Sciatic nerve (tissue), 2 donors: Measurements from ENCODE around the gene PRM1. TPM values are rescaled to one million over a fixed set of nuclear protein-coding genes. Genes with fewer than 3 reads are reported as not detected.

Experiments
- ATAC-seq: fragments of 200-7000 bp; cut with Tn5 transposase; one replicate; pipeline ENCODE4 v1.9.1; 2020; ENCODE audit warnings: mild to moderate bottlenecking, moderate library complexity
- DNase-seq: peaks from one replicate; pipeline ENCODE4 v3.0.0-alpha.2; 2020; ENCODE audit warnings: low spot score
- intact Hi-C: fragments of 100-400 bp; cut with DNase I; formaldehyde crosslinking; loops from one replicate; pipeline ENCODE4 v1.14.2; 2022
- microRNA-seq: library from miRNA; unstranded; fragments of <30 nt; microRNA quantifications from one replicate; pipeline ENCODE4 v1.2.0, GENCODE V29; 2020
- total RNA-seq: library from RNA; stranded (reverse); fragmentation: NEBNext Ultra II Directional; extraction: Animal tissue kit (Norgen Biotek cat#: 25700); gene quantifications from one replicate; pipeline ENCODE4 v1.2.1, GENCODE V29; 2021
- donor health status: DM: no; HTN: no; CAD: no.
- donor health status: DM: no; HTN: no; CAD: no.

The PRM1 gene
- total RNA-seq, 1 donor from 2014 or later, result not detected

DNA sequence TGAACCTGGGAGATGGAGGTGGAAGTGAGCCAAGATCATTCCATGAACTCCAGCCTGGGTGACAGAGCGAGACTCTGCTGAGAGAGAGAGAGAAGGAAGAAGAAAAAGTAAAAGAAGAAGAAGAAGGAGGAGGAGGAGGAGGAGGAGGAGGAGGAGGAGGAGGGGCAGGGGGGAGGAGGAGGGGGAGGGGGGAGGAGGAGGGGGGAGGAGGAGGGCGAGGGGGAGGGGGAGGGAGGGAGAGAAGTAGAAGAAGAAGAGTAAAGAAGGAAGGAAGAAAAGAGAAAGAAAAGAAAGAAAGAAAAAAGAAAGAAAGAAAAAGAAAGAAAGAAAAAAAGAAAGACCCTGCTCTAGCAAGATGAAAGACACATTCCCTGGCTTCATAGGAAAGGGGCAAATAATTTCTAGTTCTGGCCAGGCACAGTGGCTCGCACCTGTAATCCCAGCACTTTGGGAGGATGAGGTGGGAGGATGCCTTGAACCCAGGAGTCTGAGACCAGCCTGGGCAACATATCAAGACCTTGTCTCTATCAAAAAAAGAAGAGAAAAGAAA is 48.8 kb downstream of the PRM1 start:
- intact Hi-C loops, result no loop called here
- ATAC-seq (no peak), DNase-seq (no peak)

DNA sequence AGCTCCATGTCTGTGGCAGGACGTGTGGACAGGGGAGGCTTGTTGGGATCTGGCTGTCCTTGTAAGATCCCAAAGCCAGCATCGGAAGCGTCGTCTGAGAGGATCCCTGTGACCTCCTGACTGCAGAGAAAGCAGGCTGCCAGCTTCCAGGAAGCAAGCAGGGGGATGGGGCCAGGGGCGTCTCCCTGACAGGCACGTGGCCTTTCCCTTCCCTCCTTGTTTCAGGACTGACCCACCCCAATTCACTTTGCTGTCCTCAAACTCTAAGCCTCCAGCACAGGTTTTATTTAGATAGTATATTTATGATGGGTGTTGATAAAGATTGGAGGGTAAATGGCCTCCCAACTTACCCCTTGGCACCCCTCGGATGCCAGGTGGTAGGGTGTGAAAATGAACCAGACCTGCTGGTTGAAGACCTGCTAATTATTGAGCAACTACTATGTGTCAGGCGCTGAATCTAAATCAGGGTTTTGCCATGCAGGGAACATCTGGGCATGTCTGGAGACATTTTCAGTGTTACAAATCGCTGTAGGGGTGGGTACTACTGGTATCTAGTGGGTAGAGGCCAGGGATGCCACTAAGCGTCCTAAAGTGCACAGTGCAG is 49.7 kb downstream of the PRM1 start:
- ATAC-seq (no peak), DNase-seq (no peak)

More for the DNA sequence above, 49.7 kb downstream of the PRM1 start:
- intact Hi-C loops, result no loop called here

Small RNA genes lying within 50 kb of the gene (microRNA-seq; reads per million reads assigned to microRNA genes)
- gene MIR548H2, result not detected

Other genes starting within 250 kb of the PRM1 start
- gene SOCS1, start 25.1 kb downstream of the PRM1 start, total RNA-seq, result 4.3 TPM
- gene TNP2, start 12.0 kb downstream of the PRM1 start, total RNA-seq, result not detected
- gene PRM3, start 7.7 kb downstream of the PRM1 start, total RNA-seq, result not detected
- gene PRM2, start 4.8 kb downstream of the PRM1 start, total RNA-seq, result not detected
- gene RMI2, start 64.1 kb upstream of the PRM1 start, total RNA-seq, result 1.5 TPM